Skeletal muscle cell (primary cell): ENCODE measurements around the gene CUX1.
"Not testable (repeated sequence)": the region's sequence is repeated elsewhere in the genome, so short reads cannot be mapped to it uniquely, and the experiment has no call there.

ENCODE experiments used
- DNase-seq: peaks from one replicate; pipeline ENCODE4 v3.0.0-alpha.2; 2010; ENCODE audit warnings: low read depth
- H3K4me3 ChIP-seq: 2 replicates; pipeline ENCODE4 v1.5.1; 2011; ENCODE audit warnings: low read depth, mild to moderate bottlenecking, control low read depth, low read length, moderate library complexity

Gene CUX1

DNA sequence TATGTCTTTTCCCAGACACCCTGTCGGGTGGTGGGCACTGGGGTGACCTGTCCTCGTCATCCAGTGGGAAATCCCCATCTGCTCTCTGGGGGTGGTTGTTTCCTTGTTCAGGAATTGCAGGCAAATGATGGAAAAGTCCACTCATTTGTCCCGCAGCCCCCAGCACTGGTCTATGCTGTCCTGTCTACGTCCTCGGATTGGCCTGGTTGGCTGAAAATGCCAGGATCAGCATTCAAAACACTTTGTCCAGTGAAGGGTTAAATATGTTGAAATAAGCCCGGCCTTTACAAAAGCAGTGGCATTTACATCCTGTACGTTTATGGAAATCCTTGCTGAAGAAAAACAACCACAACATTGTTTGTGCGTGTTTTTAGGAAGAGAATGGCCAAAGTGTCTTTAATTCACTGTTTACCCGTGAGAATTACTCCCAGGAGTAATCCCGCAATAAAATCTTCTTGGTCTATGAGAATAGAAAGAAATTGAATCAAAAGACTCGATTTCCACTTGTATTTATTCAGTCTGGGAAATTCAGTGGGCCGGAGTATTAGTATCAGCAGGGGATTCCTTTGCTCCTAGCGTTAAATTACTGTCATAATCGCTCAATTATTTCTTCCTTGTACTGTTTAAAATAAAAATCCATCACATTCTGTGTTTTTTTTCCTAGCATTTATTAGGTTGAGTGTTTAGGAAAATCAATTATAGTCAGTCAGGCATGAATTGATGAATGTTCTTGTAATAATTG lies 352.4 kb downstream of the CUX1 start:
- no peak overlapping the region for H3K4me3 ChIP-seq
- DNase-seq: no peak

DNA sequence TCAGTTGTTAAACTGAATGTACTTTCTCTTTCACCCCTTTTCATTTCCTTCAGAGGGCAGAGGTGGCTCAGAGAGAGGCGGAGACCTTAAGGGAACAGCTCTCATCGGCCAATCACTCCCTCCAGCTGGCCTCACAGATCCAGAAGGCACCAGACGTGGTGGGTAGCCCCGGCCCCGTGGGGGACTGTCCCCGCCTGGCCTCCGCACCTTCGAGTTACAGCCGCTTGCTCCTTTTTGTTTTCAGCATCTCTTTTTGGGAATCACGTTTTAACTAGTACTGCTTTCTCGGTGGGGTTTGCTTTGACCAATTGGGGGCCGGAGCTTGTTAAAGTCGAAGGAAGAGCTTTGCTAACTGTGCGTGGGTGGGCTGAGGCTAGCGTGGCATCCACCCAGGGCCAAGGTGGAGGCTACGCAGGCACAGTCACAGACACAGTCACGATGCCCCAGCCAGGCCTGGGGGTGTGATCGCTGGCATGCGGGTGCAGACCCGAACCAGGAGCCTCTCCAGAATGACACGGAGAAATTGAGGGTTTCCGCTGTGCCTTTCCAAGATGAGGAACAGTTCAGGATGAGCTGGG lies 353.1 kb downstream of the CUX1 start:
- no peak for DNase-seq
- no peak overlapping the region for H3K4me3 ChIP-seq

- H3K4me3 ChIP-seq: no peak overlapping the region
- DNase-seq: no peak
Observed at GRCh38 chr7:102173669-102174068, 356.2 kb downstream of the CUX1 start.

- no peak for DNase-seq
- H3K4me3 ChIP-seq: no peak overlapping the region
Observed at GRCh38 chr7:102175423-102176170, 358.2 kb downstream of the CUX1 start.

GRCh38 chr7:102178410-102178809 lies 361.0 kb downstream of the CUX1 start:
- H3K4me3 ChIP-seq: no peak overlapping the region
- DNase-seq: no peak

GRCh38 chr7:102180727-102181126 lies 363.3 kb downstream of the CUX1 start:
- DNase-seq: no peak
- H3K4me3 ChIP-seq: no peak overlapping the region

- no peak overlapping the region for H3K4me3 ChIP-seq
- DNase-seq: no peak
Observed at GRCh38 chr7:102181517-102181916, 364.1 kb downstream of the CUX1 start.

DNA sequence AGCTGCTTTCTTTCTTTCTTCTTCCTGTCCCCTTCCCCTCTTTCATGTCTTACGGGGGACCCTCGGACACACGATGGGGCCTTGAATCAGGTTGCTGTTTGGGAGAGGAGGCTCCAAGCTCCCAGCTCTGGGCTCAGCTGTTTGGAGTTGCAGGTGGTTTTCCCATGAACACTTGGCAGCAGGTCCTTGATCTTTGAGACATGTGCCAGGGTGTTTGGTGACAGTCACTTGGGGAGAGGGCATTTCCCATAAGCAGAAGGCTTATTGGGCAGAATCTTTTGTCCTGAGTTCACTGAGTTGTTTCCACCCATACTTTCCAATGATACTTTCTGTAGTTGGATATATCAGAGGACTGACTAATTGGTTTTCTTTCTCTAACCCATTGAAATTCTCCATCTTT lies 364.6 kb downstream of the CUX1 start:
- no peak overlapping the region for H3K4me3 ChIP-seq
- DNase-seq: no peak

GRCh38 chr7:102183848-102184247 lies 366.4 kb downstream of the CUX1 start:
- not testable (repeated sequence) for H3K4me3 ChIP-seq, DNase-seq

DNA sequence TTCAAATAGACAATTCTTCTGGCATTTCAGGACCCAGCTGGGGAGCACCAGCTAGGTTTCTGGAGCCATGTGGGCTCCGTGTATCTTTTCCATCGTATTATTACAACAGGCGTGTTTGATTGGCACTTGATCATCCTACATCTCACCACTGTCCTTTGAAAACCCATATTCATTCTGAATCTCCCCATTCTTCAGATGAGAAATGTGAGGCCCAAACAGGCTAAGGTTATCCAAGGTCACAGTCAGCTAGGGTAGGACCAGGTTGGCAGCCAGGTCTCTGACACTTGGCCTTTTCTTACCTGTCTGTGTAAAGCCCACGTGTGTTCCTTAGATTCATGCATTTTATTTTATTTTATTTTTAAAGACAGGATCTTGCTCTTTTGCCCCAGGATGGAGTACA lies 366.9 kb downstream of the CUX1 start:
- H3K4me3 ChIP-seq: no peak overlapping the region
- DNase-seq: no peak

GRCh38 chr7:102185796-102186195 lies 368.4 kb downstream of the CUX1 start:
- no peak overlapping the region for H3K4me3 ChIP-seq
- DNase-seq: no peak

DNA sequence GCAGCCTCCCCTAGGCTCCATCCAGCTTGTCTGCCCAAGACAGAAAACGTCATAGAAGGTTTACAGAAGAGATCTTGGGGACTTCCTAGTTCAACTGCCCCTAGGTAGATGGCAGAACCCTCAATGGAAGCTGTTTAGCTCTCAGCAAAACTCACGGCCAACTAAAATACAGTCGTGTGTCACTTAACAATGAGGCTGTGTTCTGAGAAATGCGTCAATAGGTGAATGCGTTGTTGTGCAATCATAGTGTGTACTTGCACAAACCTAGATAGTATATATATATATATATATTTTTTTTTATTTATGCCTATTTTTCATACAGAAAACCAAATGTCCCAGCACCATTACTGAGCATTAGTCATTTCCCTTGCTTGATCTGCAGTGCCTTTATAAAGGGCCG lies 368.9 kb downstream of the CUX1 start:
- no peak for DNase-seq
- no peak overlapping the region for H3K4me3 ChIP-seq

DNA sequence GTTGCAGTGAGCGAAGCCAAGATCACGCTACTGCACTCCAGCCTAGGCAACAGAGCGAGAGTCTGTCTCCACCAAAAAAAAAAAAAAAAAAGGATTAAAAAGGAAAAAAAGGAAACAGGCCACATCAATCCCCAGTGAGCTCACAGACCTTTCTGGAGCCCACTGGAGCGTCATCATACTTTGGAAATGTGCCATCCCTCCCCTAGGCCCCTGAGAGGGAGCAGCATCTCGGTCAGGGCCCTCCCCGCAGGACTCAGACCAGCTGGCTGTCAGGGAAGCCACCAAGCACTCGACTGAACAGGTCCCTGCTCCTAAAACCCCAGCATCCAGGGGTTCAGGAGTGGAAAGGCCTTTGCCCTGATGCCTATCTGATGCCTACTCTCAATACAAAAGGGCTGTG lies 371.3 kb downstream of the CUX1 start:
- no peak for DNase-seq

DNA sequence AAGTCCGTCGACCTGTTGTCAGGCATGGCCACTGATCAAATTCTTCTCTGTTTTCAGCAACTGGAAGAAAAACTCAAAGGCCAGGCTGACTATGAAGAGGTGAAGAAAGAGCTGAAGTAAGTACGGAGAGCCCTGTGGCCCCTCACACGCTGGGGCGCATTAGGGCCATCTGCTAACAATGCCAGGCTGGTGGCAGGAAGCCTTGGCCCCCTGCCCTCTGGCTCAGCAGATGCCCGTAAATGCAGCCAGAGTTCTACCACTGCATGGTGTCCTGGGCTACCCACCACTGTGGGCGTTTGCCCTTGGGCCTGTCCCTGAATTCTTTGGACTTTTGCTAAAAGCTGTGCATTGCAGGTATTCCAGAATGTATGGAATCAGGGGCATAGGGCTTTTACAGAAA lies 372.3 kb downstream of the CUX1 start:
- no peak overlapping the region for H3K4me3 ChIP-seq
- DNase-seq: no peak

More for the DNA sequence above, 371.3 kb downstream of the CUX1 start:
- no peak overlapping the region for H3K4me3 ChIP-seq

- DNase-seq: no peak
- no peak overlapping the region for H3K4me3 ChIP-seq
Observed at GRCh38 chr7:102190776-102191350, 373.4 kb downstream of the CUX1 start.

DNA sequence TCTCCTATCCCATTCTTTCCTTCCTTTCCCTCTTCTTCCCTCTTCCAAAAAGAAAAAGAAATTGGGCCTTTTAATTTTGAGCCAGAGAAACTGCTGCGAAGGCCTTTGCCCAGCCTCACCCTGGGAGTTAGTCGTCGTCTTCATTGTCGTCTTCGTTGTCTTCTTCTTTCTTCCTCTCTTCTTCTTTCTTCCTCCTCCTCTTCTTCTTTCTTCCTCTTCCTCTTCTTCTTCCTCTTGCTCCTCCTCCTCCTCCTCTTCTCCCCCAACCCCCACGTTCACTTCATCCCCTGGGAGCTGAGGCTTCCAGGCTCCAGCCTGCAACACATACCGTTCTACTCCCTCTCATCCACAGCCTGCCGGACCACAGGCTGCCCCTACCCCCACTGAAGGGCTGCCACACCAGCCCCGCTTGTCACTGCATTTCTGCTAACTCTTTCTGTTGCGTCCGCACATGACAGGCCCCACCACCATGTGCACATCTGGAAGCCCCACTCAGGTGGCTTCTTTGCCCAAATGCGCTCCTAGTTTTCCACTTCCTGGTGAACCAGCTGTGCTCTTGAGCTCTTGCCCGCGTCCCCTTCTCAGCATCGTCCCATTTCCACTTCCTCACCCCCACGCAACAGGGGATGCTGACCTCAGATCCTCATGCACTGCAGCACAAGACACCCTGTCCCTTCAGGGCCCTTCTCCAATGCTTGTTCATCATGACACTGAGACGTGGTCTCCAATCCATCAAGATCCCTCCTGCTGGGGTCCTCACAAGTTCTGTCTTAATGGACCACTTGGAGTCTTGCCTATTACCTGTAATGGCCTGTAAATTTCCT lies 374.3 kb downstream of the CUX1 start:
- no peak overlapping the region for H3K4me3 ChIP-seq

DNA sequence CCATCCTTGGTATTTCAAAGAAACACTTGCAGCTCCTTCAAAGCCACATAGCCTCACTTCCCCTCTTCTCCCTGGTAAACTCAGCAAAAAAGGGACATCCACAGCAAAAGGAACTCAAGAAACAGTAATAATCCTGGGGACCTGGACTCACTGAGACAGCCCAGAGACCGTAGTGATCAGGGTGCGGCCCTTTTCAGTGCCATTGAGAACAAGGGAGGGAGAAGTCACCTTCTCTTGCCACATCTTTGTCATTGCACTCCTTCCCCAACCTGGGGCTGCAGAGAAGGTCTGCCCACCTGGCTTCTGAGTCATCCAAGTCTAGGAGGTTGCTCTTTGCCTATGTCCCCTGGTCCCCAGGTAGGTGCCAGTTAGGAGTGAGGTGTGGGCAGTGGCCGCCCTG lies 375.4 kb downstream of the CUX1 start:
- no peak overlapping the region for H3K4me3 ChIP-seq
- DNase-seq: no peak

More for the DNA sequence above, 374.3 kb downstream of the CUX1 start:
- DNase-seq: no peak

DNA sequence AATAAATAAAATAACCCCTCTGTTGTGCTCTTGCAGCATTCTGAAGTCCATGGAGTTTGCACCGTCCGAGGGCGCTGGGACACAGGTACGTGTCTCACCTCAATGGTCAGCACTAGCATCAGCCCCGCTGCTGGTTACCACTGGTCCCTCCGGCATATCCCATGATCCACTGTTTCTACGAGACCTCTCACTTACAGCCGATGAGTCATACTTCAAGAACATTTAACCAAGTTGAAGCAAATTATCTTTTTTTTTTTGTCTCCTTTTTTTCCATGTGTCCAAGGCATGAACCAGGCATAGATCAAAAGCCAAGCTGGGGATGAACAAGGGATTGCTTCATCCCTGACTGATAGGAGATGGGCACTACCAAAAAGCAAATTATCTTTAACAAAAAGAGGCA lies 376.4 kb downstream of the CUX1 start:
- H3K4me3 ChIP-seq: no peak overlapping the region
- no peak for DNase-seq

- no peak overlapping the region for H3K4me3 ChIP-seq
- no peak for DNase-seq
Observed at GRCh38 chr7:102195361-102195760, 377.9 kb downstream of the CUX1 start.

DNA sequence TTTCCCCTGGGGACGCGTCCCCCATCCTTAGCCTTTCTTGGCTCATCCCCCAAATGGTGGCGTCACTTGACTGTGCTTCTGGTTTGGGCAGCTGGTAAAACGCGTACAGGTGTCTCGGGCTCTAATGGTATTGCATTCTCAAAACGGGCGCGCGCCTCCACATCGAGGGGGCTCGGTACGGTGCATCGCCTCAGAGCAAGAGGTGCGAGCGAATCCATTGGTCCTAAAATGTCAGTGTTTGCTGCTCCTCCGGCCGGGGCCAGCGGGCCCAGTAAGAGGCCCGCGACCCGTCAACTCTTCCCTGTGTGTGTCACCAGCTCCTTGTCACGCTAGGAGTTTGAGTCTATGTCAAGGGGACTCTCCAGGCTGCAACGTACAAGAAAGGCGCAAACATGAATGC lies 378.6 kb downstream of the CUX1 start:
- H3K4me3 ChIP-seq: no peak overlapping the region
- DNase-seq: no peak
